Activated CD8-positive, alpha-beta memory T cell treated with anti-CD3 and anti-CD28 coated beads for 24 hours (primary cell): ENCODE measurements around the gene COL4A6.

Experiments
- DNase-seq: peaks from one replicate; pipeline ENCODE4 v3.0.0-alpha.2; 2020

COL4A6 gene

DNA sequence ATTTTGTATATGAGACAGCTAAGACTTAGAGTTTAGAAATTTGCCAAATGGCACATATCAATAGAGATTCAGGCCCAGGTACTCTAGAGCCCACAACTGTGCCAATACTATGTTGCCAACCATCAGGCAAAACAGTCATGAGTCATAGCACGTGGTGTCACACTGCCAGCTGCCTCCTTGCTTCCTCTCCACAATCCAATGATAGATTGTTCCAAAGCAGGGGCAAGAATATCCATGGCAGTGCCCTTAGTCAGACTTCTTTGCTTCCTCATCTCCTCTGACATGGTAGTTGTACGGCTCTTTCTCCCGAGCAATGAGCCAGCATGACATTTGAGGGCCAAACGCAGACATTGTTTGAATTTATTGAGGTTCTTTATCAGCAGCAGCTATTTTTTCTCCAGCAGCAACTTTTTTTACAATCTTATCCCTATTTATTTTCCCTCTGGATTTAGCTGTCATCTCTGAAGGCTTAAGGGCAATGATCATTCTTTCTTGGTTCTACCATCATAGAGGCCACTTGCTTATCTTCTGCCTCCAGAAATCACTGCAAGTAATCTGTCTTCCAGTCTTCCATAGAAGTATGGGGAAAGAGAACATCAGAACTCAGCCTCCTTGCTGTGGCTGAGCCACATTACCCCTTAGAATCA is 169.7 kb downstream of the COL4A6 start:
- DNase-seq: no peak

DNA sequence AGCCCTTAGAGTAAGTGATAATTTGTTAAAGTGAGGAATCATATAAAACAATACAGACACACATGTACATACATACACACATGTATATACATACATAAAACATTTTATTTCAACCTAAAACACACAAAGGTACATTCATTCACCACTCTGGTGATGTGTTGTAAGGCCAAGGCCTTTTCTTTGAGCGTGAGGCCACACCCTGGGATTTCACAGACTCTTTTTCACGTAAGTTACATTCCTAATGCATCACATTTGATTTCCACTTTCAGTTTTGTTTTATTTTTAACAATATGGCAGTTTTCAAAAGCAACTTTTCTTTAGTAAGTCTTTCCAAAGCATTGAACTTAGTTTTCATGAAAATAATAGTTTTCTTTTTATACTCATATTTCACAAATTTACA is 170.7 kb downstream of the COL4A6 start:
- no peak for DNase-seq

DNA sequence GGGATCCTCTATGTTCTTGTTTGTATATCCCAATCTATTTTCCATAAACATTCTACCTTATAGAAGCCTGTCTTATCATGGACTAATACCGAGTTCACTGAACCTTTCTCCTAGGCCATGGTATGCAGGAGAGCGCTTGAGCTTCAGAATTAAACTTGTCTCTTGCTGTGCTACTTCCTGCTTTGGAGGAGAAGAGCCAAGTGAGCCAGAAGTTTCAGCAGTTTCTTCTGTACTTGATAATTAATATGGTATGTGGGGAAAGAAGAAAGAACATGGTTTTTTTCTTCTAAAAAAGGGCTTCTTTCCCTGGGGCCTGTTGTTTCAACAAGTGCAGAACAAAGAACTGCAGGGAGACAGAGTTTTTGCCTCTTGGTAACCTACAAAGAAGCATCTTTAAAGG is 173.8 kb downstream of the COL4A6 start:
- DNase-seq: no peak

- no peak for DNase-seq
Measured at GRCh38 chrX:108261549-108262203, 176.5 kb downstream of the COL4A6 start.

DNA sequence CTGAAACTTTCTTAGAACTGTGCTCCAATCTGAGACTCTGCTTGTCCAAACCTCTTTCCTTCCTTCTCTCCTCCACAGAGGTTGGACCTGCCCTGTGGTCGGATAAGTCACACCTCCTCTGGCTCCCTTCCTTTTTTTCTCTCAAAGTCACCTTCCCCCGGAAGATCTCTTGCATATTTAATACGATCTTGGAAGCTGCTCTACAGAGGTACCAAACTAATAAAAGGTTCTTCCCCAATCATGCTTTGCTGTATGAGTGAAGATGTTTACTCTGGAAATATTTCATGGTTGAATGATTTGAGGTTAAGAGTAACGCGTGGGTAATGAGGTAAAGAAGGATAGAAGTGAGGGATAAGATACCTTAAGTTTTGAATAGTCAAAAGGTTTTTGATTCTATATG is 180.7 kb downstream of the COL4A6 start:
- no peak for DNase-seq

DNA sequence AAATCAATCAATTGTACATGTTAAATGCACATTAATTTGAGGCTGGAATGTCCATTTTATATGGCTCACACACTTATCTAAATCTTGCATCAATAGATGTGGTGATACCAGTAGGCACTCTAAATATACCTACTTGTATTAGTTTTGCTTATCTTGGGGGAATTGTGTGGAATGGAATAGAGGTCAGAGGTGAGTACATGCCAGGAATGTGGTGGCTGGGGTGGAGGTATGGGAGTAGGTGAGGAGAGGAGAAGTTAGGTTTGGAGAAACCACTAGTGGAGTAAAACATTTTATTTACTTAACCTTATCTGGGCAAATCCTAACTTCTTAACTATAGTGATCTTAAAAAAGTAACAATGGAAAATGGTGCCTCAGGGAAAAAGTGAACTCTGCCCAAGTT is 183.6 kb downstream of the COL4A6 start:
- DNase-seq: no peak

DNA sequence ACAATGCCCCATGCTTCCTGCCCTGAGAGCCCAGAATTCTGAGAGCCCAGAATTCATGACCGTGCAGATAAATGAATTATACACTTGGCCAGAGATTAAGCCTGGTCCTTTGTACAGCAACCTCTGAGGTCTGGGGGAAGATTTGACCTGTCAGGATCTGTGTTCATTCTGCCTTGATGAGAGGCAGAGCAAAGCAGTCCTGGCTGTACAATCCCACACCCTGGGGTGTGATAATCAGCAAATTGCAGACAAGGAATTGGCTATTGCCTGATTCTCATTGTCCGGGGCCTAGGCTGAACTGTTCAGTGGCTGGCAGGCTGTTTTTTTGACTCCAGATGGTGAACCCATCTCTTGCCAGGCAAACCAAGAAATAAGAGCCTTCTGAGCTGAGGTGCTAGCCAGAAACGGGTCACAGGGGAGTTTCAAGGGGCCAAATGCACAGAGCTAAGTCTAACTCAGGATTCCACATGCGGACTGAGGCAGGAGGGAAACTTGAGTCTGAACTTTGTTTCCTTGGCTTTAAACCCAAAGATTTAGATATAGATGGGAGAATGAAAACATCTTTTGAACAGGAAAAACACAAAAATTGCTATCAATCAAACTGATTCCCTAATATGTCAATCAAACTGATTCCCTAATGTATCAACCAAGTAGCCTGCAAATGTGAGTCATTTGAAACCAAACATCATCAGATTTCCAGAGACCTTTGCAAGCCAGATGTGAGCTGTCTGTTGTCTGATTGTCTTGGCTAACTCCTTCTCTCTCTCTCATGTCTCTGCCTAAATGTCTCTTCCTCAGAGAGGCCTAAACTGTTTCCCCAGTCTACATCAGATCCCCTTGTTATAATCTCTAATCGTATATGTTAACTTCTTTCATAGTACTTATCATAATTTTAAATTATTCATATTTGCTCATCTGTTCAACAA is 187.3 kb downstream of the COL4A6 start:
- DNase-seq: no peak

- no peak for DNase-seq
Measured at GRCh38 chrX:108246304-108246954, 191.8 kb downstream of the COL4A6 start.

- DNase-seq: no peak
Measured at GRCh38 chrX:108245462-108245861, 192.8 kb downstream of the COL4A6 start.

- DNase-seq: no peak
Measured at GRCh38 chrX:108235986-108236385, 202.2 kb downstream of the COL4A6 start.

- no peak for DNase-seq
Measured at GRCh38 chrX:108230574-108230973, 207.6 kb downstream of the COL4A6 start.

GRCh38 chrX:108224727-108225621 is 213.2 kb downstream of the COL4A6 start:
- no peak for DNase-seq

DNA sequence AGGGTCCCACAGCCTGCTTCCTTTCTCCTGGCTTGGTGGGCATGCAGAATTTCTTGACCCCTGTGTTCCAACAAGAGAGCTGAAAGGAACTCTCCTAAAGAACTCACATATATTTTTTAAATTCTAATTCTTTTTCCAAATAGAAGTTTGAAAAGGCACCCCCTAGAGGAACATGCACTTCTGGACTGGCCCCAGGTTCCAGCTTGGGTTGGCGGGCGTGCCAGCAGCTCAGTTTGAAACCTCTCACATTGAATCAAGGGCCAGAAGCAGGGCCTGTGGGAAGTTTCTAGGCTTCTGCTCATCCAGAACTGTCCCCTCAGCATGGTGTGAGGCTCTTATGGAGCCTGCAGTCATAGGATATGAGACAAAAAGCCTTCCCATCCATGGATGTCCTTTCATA is 214.0 kb downstream of the COL4A6 start:
- DNase-seq: no peak

DNA sequence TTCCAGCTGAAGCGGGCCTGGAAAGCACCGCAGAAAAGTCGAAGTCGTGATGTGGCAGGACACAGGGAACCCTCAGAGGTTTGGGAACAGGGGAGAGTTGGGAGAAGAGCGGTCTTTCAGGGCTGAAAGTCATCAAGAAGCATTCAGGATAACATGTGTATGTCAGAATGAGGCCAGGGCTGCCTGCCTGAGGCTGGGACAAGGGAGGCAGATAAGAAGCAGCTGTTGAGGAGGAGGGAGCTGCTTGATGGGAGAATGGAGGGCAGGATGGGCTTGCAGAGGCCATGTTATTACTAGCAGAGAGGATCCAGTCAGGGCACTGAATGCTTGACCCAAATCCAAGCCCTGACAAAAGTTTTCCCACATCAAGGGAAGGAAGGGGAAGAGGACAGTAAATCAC is 214.6 kb downstream of the COL4A6 start:
- no peak for DNase-seq

- no peak for DNase-seq
Measured at GRCh38 chrX:108221301-108221864, 216.8 kb downstream of the COL4A6 start.

DNA sequence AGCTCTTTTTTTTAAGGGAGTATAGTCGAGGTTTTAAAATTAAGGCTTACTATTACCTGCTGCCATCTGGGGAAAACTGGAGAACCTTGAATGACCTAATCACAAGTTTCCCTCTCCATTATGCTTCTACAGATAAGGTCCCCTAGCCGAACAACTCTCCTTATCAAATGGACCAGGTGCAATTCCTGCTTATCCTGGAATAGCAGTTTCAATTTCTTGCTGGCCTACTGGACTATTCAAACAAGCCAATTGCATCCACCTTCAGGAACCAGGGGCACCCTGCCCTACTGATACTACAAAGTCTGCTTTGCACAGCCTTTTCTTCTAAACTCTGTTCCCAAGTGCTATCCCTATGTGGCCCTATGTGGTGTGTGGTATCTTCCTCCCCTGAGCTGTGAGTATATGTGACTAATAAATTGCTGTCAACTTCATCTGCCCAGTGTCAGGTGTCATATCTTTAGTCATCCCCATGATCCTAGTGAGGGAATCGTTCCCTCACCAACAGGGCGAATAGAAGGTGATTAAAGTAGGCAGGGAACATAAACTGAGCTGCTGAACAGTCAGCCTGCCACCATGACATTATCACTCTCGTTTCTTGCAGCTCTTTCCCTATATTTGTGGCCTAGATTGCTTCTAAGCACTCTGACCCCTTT is 218.1 kb downstream of the COL4A6 start:
- no peak for DNase-seq

GRCh38 chrX:108217876-108218275 is 220.3 kb downstream of the COL4A6 start:
- DNase-seq: no peak

GRCh38 chrX:108216919-108217571 is 221.2 kb downstream of the COL4A6 start:
- no peak for DNase-seq

GRCh38 chrX:108216405-108216804 is 221.8 kb downstream of the COL4A6 start:
- DNase-seq: no peak

GRCh38 chrX:108211301-108211700 is 226.9 kb downstream of the COL4A6 start:
- no peak for DNase-seq
